HG03175 (cell line): Measurements from ENCODE around the gene CLSTN3.
A peak's percentile ranks its signal among the peaks of the same experiment; 100 is the strongest.

Source experiments
- ATAC-seq: cut with Tn5 transposase; IDR thresholded peaks from one replicate; pipeline ENCODE4 v1.9.1; 2021; ENCODE audit warnings: mild to moderate bottlenecking, moderate library complexity; ENCODE audit not compliant: unreplicated experiment

Gene CLSTN3

GRCh38 chr12:7125632-7126227, 4.4 kb upstream of the CLSTN3 start:
- no peak for ATAC-seq

- no peak for ATAC-seq
Observed at GRCh38 chr12:7127916-7128626, 2.1 kb upstream of the CLSTN3 start.

GRCh38 chr12:7128681-7129286, 1.4 kb upstream of the CLSTN3 start, which contains the start of gene RBP5:
RBP5 (minus strand) TSS chr12:7128889; CDS start chr12:7128775, 114 bp downstream.
- ATAC-seq: no peak

- ATAC-seq: peak; percentile 26
Observed at GRCh38 chr12:7129287-7129871, 792 bp upstream of the CLSTN3 start.

- no peak for ATAC-seq
Observed at GRCh38 chr12:7130701-7131501, 730 bp downstream of the CLSTN3 start.

- no peak for ATAC-seq
Observed at GRCh38 chr12:7131502-7131866, 1.3 kb downstream of the CLSTN3 start.

- ATAC-seq: no peak
Observed at GRCh38 chr12:7134396-7135166, 4.4 kb downstream of the CLSTN3 start.

- ATAC-seq: no peak
Observed at GRCh38 chr12:7136071-7136470, 5.9 kb downstream of the CLSTN3 start.

GRCh38 chr12:7136676-7137075, 6.5 kb downstream of the CLSTN3 start:
- ATAC-seq: no peak

- no peak for ATAC-seq
Observed at GRCh38 chr12:7137908-7138307, 7.7 kb downstream of the CLSTN3 start.

- ATAC-seq: no peak
Observed at GRCh38 chr12:7139200-7139599, 9.0 kb downstream of the CLSTN3 start.

GRCh38 chr12:7141351-7142005, 11.3 kb downstream of the CLSTN3 start:
- ATAC-seq: no peak

- ATAC-seq: no peak
Observed at GRCh38 chr12:7142056-7142644, 12.0 kb downstream of the CLSTN3 start.

GRCh38 chr12:7142809-7143465, 12.8 kb downstream of the CLSTN3 start:
- ATAC-seq: no peak

- no peak for ATAC-seq
Observed at GRCh38 chr12:7143564-7143963, 13.4 kb downstream of the CLSTN3 start.

- no peak for ATAC-seq
Observed at GRCh38 chr12:7144414-7145120, 14.4 kb downstream of the CLSTN3 start.

- ATAC-seq: no peak
Observed at GRCh38 chr12:7145671-7146070, 15.5 kb downstream of the CLSTN3 start.

- ATAC-seq: no peak
Observed at GRCh38 chr12:7146228-7146627, 16.1 kb downstream of the CLSTN3 start.
